Smooth muscle cell of the brain vasculature (primary cell): ENCODE results near the gene SLC30A9.

ENCODE experiments used
- DNase-seq: peaks from one replicate; pipeline ENCODE4 v3.0.0-alpha.2; 2012; ENCODE audit warnings: low read depth, low spot score

Gene SLC30A9

GRCh38 chr4:42136371-42136770 lies 146.0 kb downstream of the SLC30A9 start:
- DNase-seq, result no peak
